HS-27A (cell line): Measurements from ENCODE around the gene ANKRD40.

Experiments used
- DNase-seq: peaks from one replicate; pipeline ENCODE4 v3.0.0-alpha.2; 2012; ENCODE audit warnings: low read depth, missing footprints

Gene ANKRD40

GRCh38 chr17:50645748-50646682 lies 61.7 kb downstream of the ANKRD40 start:
- DNase-seq = no peak
